HG02973 (cell line): ENCODE results near the gene ATP9B.
"Not testable (repeated sequence)": the region's sequence is repeated elsewhere in the genome, so short reads cannot be mapped to it uniquely, and the experiment has no call there.

Experiments
- ATAC-seq: cut with Tn5 transposase; IDR thresholded peaks from one replicate; pipeline ENCODE4 v1.9.1; 2021; ENCODE audit warnings: moderate library complexity; ENCODE audit not compliant: unreplicated experiment

ATP9B gene

DNA sequence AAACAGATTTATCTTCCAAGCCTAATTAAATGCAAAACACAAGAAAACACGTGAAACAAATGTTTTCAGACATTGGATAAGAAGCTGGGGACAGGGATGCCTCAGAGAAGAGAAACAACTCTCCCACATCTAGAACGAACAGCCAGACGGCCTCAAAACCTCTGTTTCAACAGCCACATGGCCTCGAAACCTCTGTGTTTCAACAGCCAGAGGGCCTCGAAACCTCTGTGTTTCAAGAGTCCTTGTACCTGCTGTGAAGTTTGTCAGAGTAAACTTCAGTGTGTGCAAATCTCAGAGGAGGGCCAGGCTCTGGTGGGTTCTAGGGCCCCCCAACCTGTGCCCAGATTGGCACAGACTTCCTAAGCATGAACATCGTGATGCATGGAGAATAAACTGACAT is 283.2 kb downstream of the ATP9B start:
- no peak for ATAC-seq

DNA sequence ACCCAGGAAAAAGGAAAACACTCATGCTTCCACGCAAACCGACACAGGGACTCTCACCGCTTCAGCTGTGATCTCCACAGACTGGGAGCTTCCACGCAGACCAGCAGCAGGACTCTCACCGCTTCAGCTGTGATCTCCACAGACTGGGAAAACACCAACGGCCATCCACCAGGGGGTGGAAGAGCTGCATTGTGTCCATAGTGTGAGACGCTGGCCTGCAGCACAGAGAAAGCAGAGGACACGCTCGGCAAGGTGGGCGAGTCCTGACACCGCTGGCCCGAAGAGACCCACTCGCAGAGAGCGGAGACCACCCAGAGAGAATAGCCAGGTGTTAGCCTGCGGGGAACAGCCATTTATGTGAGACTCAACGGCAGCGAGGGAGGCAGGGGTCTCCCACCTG is 284.1 kb downstream of the ATP9B start:
- no peak for ATAC-seq

DNA sequence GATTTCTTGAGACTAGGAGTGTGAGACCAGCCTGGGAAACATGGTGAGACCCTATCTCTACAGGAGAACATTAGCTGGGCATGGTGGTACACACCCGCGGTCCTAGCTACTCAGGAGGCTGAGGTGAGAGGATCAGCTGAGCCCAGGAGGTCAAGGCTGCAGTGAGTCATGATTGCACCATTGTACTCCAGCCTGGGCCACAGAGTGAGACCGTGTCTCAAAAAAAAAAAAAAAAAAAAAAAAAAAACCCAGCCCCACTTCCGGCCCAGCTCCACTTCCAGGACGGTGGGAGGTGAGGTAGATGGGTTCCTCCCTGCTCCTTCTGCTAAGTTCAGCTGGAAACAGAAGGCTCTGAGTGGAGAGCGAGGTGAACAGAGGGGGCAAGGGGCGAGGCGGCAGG is 285.2 kb downstream of the ATP9B start:
- no peak for ATAC-seq

DNA sequence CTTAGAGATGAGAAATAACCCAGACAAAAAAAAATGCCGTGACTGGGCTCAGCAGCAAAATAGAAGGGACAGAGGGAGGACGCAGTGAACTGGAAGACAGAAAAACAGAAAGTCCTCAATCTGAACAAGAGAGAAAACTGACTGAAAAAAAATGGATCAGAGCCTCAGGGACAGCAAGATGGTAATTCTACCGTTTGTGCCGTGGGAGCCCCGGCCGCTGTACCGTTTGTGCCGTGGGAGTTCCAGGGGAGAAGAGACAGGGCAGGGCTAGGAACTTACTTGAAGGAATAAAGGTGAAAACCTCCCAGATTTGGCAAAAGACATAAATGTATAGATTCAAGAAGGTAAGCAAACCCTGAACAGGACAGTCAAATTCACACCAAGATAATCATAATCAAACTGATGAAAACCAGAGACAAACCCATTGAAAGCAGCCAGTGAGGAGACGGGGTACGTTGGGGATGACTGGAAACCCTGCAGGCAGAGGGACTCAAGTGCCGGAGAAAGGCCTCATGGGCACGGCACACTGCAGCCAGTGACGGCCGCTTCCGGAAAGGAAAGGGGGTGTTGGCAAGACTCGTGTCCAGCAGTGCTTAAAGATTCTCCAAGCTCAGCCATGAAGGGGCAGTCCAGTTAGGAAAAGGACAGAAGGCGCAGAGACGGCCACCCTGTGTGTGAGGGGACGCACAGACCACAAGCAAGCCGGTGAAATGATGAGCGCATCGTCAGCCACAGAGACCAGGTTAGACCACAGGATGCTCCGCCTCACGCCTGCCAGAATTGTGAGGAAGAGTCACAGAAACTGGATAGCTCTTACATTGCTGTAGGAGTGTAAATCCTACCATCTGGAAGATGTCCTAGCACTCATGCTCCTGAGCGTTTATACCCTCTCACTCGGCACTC is 286.5 kb downstream of the ATP9B start:
- peak; percentile 33 for ATAC-seq

DNA sequence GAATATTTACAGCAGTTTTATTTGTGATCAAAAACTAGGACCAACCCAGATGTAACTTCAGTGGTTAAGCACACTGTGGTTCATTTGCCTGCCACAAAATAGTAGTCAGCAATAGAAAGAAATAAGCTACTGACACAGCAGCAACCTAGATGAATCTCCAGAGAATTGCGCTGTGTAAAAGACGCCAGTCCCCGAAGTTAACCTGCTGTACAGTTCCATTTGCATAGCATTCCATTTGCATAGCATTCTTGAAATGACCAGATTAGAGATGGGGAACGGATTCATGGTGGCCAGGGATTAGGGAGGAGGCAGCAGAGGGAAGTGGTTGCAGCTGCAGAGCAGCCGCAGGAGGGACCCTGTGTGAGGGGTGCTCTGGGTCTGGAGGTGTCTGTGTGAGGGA is 287.2 kb downstream of the ATP9B start:
- peak; percentile 92 for ATAC-seq

GRCh38 chr18:79360933-79361332 is 291.7 kb downstream of the ATP9B start:
- ATAC-seq: no peak

DNA sequence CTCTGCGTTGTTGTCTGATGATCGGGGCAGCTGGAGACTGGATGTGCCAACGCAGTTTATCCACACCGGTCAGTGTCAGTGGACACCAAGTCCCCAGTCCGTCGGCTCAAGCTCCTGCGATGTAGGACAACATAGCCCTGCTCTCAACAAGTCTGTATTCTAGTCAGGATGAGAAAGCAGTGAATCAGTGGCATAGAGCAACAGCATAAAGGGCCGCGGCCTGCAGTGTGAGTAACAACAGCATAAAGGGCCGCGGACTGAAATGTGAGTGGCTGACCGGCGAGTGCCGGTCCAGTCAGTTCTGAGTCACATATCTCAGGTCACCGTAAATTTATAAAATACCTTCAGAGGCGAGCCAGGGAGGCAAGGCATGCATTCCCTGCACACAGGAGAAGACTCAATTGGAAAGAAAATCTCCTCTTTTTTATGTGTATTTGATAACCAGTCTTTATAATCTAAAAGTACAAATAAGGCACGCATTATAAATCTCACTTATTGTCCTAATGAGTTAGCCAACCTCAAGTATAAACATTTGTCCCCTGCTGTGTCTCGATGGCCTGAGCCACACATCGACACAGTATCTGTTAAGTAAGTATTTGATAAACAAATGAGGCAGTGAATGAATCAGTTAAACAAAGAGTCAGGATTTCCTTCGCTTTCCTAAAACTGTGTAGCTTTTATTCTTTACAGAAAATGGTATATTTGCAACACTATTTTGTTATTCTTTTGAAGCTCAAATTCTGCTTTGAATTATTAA is 292.8 kb downstream of the ATP9B start:
- ATAC-seq: no peak

DNA sequence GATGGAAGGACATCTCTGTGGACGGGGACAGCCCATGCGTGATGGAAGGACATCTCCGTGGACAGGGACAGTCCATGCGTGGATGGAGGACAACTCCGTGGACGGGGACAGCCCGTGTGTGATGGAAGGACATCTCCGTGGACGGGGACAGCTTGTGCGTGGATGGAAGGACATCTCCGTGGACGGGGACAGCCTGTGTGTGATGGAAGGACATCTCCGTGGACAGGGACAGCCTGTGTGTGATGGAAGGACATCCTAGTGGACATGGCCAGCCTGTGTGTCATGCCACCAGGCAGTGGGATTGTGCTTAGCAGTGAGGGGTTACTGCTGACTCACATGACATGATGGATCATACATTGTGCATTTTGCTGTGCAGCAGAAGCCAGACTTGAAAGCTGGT is 296.5 kb downstream of the ATP9B start:
- no peak for ATAC-seq

DNA sequence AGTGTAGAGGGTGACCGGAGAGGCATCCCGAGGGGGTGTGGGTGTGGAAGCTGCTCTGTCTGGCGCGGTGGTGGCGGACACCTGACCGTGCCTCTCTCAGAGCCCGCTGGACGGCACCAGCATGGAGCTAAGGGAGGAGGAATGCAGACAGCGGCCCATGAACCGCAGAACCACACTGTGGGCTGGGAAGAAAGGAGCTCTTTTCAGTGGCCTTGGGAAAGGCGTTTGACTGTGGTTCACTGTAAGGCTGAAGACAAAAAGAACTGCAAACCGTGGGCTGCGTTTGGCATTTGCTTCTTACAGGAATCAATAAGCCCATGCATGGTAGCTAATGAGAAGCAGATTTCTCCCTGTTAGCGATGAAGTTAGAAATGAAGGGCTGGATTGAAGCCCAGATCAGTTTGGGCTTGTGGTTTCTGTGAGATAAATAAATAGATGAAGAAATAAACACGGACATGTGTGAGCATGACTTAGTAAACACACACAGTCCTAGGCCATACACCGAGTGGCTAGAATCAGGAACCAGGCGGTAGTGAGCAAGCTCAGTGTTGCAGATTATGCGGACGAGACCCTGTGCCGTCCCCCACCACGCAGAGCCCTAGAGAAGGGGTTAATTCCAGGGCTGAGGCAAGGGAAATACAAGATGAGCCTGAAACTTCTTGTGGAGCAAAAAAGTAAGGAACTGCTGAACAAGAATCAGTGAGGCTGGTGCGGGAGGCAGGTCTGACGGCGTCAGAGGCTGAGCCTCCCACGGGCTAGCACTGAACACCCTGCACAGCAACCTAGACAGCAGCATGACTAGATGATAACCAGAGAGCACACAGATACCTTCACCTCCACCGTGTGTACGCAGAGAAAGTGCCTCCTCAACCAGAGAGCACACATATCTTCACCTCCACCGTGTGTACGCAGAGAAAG is 297.2 kb downstream of the ATP9B start:
- no peak for ATAC-seq

DNA sequence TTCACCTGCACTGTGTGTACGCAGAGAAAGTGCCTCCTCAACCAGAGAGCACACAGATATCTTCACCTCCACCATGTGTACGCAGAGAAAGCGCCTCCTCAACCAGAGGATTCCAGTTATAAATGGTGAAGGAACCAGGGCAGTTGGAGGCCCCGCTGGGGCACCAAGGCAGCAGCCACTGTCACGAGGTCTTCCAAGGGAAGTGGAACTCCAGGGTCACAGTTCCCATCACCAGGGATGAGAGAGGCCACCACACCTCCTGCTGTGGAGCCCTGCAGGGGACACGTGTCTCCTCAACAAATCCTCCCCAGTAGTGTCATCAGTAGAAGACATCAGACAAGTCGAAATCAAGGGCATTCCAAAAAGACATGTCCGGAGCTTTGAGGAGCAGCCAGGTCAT is 298.3 kb downstream of the ATP9B start:
- ATAC-seq: no peak

DNA sequence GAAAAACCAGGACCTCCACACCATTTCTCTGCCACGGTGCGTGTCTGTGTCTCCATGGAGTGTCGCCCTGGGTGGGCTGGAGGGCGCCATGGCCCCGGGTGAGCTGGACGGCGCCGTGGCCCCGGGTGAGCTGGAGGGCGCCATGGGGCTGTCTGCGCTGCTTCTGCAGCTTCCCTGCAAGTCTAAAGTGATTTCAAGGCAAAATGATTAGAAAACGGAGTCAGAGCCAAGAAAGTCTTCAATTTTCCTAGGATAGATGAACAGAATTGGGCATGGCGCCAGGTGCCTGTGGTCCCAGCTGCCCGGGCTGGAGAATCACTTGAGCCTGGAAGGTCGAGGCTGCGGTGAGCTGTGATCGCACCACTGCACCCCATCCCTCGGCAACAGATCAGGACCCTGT is 298.8 kb downstream of the ATP9B start:
- no peak for ATAC-seq

DNA sequence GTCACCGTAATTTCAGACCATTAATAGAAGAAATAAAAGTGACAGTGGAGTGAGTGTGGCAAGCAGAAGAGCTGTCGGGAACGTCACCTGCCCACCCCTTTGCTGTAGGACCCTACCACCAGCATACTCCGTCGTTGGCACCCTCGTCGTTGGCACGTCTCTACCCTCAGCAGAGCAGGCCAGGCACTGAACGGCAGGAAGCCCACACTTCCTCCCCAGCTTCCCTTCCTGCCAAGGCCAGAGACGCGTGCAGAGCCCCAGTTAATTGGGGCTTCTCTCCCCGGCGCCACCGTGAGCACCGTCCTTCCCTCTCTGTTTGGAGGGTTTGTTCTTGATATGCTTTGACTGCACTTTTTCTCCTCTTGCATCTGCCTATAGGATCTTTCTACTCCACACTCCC is 299.5 kb downstream of the ATP9B start:
- no peak for ATAC-seq

DNA sequence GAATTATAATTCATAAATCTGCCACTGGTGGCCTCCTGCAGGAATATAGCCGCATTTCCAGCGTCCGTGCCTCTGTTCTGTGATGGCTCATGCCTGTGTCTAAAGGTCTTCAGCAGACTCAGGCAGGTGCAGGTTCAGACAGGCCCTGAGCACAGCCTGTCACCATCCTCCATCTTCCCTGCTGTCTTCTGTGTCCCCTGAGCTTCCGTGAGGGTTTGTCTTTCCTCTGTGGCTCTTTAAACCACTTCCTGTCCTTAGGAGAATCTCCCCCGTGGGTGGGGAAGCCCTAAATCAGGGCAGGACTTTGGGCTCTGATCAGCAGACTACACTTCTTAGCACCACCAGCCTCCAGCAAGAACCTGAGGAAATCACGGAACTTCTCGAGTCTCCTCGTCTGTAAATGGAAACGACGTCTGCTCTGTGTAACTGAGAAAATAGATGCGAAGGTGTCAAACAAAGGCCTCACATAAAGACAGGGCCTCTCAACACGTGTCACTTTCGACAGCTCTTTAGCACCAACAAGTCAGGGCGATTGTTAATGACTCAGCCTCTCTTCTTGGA is 302.4 kb downstream of the ATP9B start:
- ATAC-seq: no peak

GRCh38 chr18:79372461-79372860 is 303.3 kb downstream of the ATP9B start:
- ATAC-seq: no peak

DNA sequence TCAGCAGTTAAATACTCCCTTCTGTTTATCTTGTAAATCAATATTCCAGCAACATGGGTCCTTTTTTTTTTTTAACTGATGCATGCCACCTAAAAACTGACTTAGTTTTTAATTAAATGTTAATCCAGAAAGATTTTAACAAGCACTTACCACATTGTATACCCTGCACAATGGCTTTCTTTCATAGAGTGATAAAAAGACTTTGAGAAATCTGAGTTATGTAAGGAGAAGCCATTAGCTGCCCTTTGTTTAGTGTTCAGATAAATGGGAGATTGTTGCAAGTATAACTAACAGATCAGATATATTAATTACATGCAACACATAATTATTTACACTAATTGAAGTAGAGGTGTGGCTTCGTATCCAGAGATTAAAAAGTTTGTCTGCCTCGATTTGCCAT is 303.8 kb downstream of the ATP9B start:
- no peak for ATAC-seq

DNA sequence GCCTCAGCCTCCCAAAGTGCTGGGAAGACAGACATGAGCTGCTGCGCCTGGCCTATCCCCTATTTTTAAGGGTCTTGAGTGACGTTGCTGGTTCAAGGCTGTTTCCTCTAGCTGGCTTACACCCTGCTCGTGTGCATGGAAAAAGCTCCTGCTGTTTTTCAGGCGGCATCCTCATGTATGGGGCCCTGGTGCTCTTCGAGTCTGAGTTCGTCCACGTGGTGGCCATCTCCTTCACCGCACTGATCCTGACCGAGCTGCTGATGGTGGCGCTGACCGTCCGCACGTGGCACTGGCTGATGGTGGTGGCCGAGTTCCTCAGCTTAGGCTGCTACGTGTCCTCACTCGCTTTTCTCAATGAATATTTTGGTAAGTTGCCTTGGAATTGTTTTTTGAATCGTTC is 304.5 kb downstream of the ATP9B start:
- no peak for ATAC-seq

GRCh38 chr18:79374408-79375171 is 305.4 kb downstream of the ATP9B start:
- peak; percentile 87 for ATAC-seq

DNA sequence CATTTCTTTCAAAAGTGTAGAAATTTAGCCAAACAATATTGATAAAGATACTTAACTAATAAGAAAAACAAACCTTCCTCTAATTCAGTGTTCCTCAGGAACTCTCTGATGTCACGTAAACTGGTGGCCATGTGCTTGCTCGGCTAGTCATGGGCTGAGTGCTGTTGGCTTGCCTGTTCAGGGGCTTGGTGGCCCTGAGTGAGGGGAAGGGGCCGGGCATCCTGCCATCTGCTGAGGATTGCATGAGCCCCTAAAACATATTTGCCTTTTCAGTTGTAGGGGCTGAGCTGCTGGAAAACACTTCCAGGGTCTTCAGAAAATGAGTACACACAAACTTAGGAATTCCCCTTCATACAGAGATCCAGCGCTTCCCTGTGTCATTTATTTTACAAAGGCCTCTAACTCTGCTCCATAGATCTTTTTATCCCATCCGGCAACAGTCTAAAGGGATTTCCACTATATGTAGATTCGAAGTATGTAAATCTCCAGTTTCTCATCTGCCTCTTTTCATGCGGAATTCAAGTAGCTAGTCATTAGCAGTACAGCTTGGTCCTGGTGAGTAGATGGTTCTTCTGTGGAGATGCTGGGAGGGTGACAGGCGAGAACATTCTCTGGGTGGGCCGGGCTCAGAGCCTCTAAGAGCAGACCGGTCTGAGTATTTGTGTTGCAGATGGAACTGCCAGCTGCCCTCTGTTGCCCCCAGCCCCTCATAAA is 306.4 kb downstream of the ATP9B start:
- no peak for ATAC-seq

- ATAC-seq: not testable (repeated sequence)
Observed at GRCh38 chr18:79376661-79377060, 307.5 kb downstream of the ATP9B start.
